IMR-90 (cell line): ENCODE results near the gene NPLOC4. TPM values are rescaled to one million over a fixed set of nuclear protein-coding genes. Genes with fewer than 3 reads are reported as not detected.

Source experiments
- ATAC-seq: fragments of 200-7000 bp; cut with Tn5 transposase; 2 replicates; pipeline ENCODE4 v1.9.1; 2020; ENCODE audit warnings: low read depth, mild to moderate bottlenecking, moderate library complexity
- BruUV-seq: library from RNA; stranded (reverse); fragments of 400-500 nt; replicated peaks from 2 replicates; lab custom pipeline; 2021; lab: Mats Ljungman, UMichigan
- CTCF ChIA-PET: fragments of 300-600 bp; formaldehyde crosslinking; extraction: SDS; loops from one replicate; lab custom pipeline; 2021; ENCODE audit warnings: antibody characterized with exemption; lab: Yijun Ruan, JAX
- POLR2A ChIA-PET: fragments of 300-600 bp; sonication (Branson Sonifier 250); formaldehyde crosslinking; loops from one replicate; lab custom pipeline; 2022; ENCODE audit warnings: antibody characterized with exemption; ENCODE audit not compliant: unreplicated experiment; lab: Charles Lee
- DNase-seq: peaks from one replicate; pipeline ENCODE4 v3.0.0; 2013
- H2AFZ ChIP-seq: replicated peaks from 2 replicates; pipeline ENCODE3; 2013; ENCODE audit warnings: low read length, mild to moderate bottlenecking; ENCODE audit not compliant: poor library complexity
- H2AK5ac ChIP-seq: 2 replicates; pipeline ENCODE4 v1.6.1; 2013; ENCODE audit warnings: low read depth, low read length, inconsistent platforms
- H2AK9ac ChIP-seq: replicated peaks from 2 replicates; pipeline ENCODE3; 2013; ENCODE audit warnings: mild to moderate bottlenecking, low read depth, low read length, moderate library complexity; ENCODE audit not compliant: poor library complexity
- H2BK120ac ChIP-seq: 2 replicates; pipeline ENCODE4 v1.6.1; 2013; ENCODE audit warnings: low read depth, low read length, inconsistent platforms
- H2BK15ac ChIP-seq: 3 replicates; pipeline ENCODE4 v1.6.1; 2013; ENCODE audit warnings: low read depth, low read length, inconsistent platforms
- H2BK20ac ChIP-seq: 2 replicates; pipeline ENCODE4 v1.6.1; 2013; ENCODE audit warnings: low read depth, mild to moderate bottlenecking, inconsistent platforms, low read length, moderate library complexity
- H2BK5ac ChIP-seq: 2 replicates; pipeline ENCODE4 v1.6.1; 2013; ENCODE audit warnings: mild to moderate bottlenecking, low read depth, low read length, inconsistent platforms; ENCODE audit not compliant: poor library complexity, severe bottlenecking
- H3K14ac ChIP-seq: replicated peaks from 2 replicates; pipeline ENCODE4 v1.6.1; 2013; ENCODE audit warnings: low read depth, low read length, inconsistent platforms
- H3K18ac ChIP-seq: 2 replicates; pipeline ENCODE4 v1.6.1; 2013; ENCODE audit warnings: low read depth, low read length, control low read depth
- H3K23ac ChIP-seq: 2 replicates; pipeline ENCODE4 v1.6.1; 2013; ENCODE audit warnings: low read depth, low read length, inconsistent platforms
- H3K27ac ChIP-seq: 2 replicates; pipeline ENCODE4 v1.5.1; 2013; ENCODE audit warnings: mild to moderate bottlenecking, control low read depth, low read length; ENCODE audit not compliant: insufficient read depth
- H3K27me3 ChIP-seq: 2 replicates; pipeline ENCODE4 v1.6.1; 2013; ENCODE audit warnings: low read length; ENCODE audit not compliant: control insufficient read depth, insufficient read depth
- H3K36me3 ChIP-seq: 2 replicates; pipeline ENCODE4 v1.6.1; 2013; ENCODE audit warnings: low read length, mixed read lengths; ENCODE audit not compliant: control insufficient read depth, insufficient read depth
- H3K4ac ChIP-seq: 2 replicates; pipeline ENCODE4 v1.6.1; 2013; ENCODE audit warnings: low read depth, low read length, inconsistent platforms
- H3K4me1 ChIP-seq: 2 replicates; pipeline ENCODE4 v1.6.1; 2013; ENCODE audit warnings: low read length, mixed read lengths; ENCODE audit not compliant: control insufficient read depth, insufficient read depth
- H3K4me2 ChIP-seq: 2 replicates; pipeline ENCODE4 v1.6.1; 2013; ENCODE audit warnings: low read depth, mild to moderate bottlenecking, control low read depth, low read length, moderate library complexity
- H3K4me3 ChIP-seq: 2 replicates; pipeline ENCODE4 v1.5.1; 2013; ENCODE audit warnings: low read depth, mild to moderate bottlenecking, control low read depth, low read length, moderate library complexity; ENCODE audit not compliant: insufficient read depth
- H3K56ac ChIP-seq: 2 replicates; pipeline ENCODE4 v1.6.1; 2013; ENCODE audit warnings: low read length, inconsistent platforms; ENCODE audit not compliant: insufficient read depth; ENCODE audit errors: extremely low read depth
- H3K79me1 ChIP-seq, 2 experiments: 2 replicates each; pipeline ENCODE4 v1.6.1; 2013; ENCODE audit warnings: low read length in 2 of 2, inconsistent platforms in 1 of 2, low read depth in 1 of 2
- H3K9ac ChIP-seq: 2 replicates; pipeline ENCODE4 v1.6.1; 2013; ENCODE audit warnings: low read depth, low read length, control low read depth
- H3K9me1 ChIP-seq: 2 replicates; pipeline ENCODE4 v1.6.1; 2013; ENCODE audit warnings: low read length, inconsistent platforms; ENCODE audit not compliant: insufficient read depth
- H3K9me3 ChIP-seq: 2 replicates; pipeline ENCODE4 v1.6.1; 2013; ENCODE audit warnings: low read length; ENCODE audit not compliant: control insufficient read depth, insufficient read depth
- H4K20me1 ChIP-seq: 2 replicates; pipeline ENCODE4 v1.6.1; 2013; ENCODE audit warnings: low read length, inconsistent platforms; ENCODE audit not compliant: insufficient read depth
- H4K5ac ChIP-seq: 2 replicates; pipeline ENCODE4 v1.6.1; 2013; ENCODE audit warnings: mild to moderate bottlenecking, low read depth, low read length, control low read depth
- H4K8ac ChIP-seq, 2 experiments: 2 replicates each; pipeline ENCODE4 v1.6.1; 2013; ENCODE audit warnings: low read depth in 2 of 2, low read length in 2 of 2, control low read depth in 1 of 2, inconsistent platforms in 1 of 2
- H4K91ac ChIP-seq: 2 replicates; pipeline ENCODE4 v1.6.1; 2013; ENCODE audit warnings: low read depth, low read length, inconsistent platforms; ENCODE audit not compliant: insufficient read depth
- CHD1 ChIP-seq: IDR thresholded peaks from 2 replicates; pipeline ENCODE4 v1.6.1; 2012; ENCODE audit warnings: low read depth, low read length, improper control_type of control experiment
- RCOR1 ChIP-seq: IDR thresholded peaks from 2 replicates; pipeline ENCODE4 v1.6.1; 2012; ENCODE audit warnings: mild to moderate bottlenecking, low read length, improper control_type of control experiment; ENCODE audit not compliant: insufficient replicate concordance
- WGBS, 2 experiments: methylation state at CpG; one replicate each; pipeline versions ENCODE4 v1.1.5 to v1.1.7; 2013; ENCODE audit warnings: missing lambda C conversion rate in 2 of 2; ENCODE audit not compliant: insufficient read length in 1 of 2; ENCODE audit errors: extremely low coverage in 2 of 2; 5-methylcytosine and 5-hydroxymethylcytosine counted together
- dilution Hi-C: fragments of 300-500 bp; cut with HindIII; formaldehyde crosslinking; loops from one replicate; pipeline ENCODE4 v1.14.3; 2018; ENCODE audit warnings: low sequenced_read_pairs; ENCODE audit not compliant: unreplicated experiment
- in situ Hi-C: fragments of 300-500 bp; cut with MboI; formaldehyde crosslinking; loops from 3 replicates; pipeline ENCODE4 v1.14.3; 2019; ENCODE audit warnings: low sequenced_read_pairs, inconsistent platforms, mixed read lengths
- intact Hi-C: fragments of 100-400 bp; cut with micrococcal nuclease; formaldehyde crosslinking; loops from 2 replicates; pipeline ENCODE4 v1.10.0; 2022
- polyA plus RNA-seq, 3 experiments: library from polyadenylated mRNA; depleted of rRNA; stranded (reverse); fragments of >200 nt; gene quantifications; 2 replicates each; pipeline ENCODE4 v1.2.3, GENCODE V29; 2012; ENCODE audit warnings: low replicate concordance in 1 of 3
- total RNA-seq: library from RNA; depleted of rRNA; stranded (reverse); fragments of >200 nt; gene quantifications from 2 replicates; pipeline ENCODE4 v1.2.3, GENCODE V29; 2012
- TF ChIP-seq, protein P1 (sequence below): fragments of 150-350 bp; IDR thresholded peaks from 2 replicates; pipeline ENCODE4 v1.6.1; 2017; ENCODE audit warnings: mild to moderate bottlenecking, antibody characterized with exemption, low read length, low read depth

The NPLOC4 gene
- total and polyA plus RNA-seq, 2 of the 4 experiments (the other 2 are of a cell fraction) = 70.4 to 78.3 TPM

DNA sequence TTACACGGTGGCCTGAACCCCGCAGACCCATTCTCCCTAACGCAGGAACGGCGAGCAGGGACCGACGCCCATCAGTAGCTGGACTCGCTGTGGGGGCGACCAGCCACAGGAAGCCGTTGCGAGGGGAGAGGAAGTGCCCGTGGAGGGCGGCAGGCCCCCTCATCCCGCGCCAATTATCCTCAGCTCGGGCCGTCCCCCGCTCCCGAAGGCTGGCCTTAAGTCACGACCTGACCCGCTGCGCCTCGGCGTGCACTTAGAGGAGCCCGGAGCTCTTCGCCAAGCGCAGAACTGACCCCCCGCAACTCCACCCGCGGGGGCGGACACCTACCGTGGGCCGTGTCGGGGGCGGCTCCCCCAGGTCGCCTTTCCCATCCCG, 46.3 kb upstream of the NPLOC4 start:
- Histone ChIP-seq H3K23ac (peak overlapping the region; percentile 45; the same call in 1 of the 2 replicates), H2BK20ac (no peak overlapping the region), H3K4me2 (peak overlapping the region; percentile 95), H4K5ac (peak overlapping the region; percentile 5), H3K27ac (peak overlapping the region; percentile 68), H2BK5ac (peak overlapping the region; percentile 43), H3K4me1 (peaks cover 10% of the 10 kb centered on the region), H3K9me1 (peaks cover 6% of the 10 kb centered on the region; the same call in 1 of the 2 replicates), H3K9me3 (no peaks in the 10 kb centered on the region), H2BK15ac (no peak overlapping the region), H4K8ac (peak overlapping the region; percentile 77 to 80), H3K14ac (peak overlapping the region; percentile 48), H2AFZ (peak overlapping the region; percentile 87), H3K18ac (peak overlapping the region; percentile 11; the same call in 1 of the 2 replicates), H3K9ac (peak overlapping the region; percentile 89), H3K4me3 (peak overlapping the region; percentile 68), H4K20me1 (peaks cover 43% of the 10 kb centered on the region), H3K56ac (peak overlapping the region; percentile 24; the same call in 1 of the 2 replicates), H4K91ac (peak overlapping the region; percentile 47), H2BK120ac (0 out of 2 replicates have a peak overlapping the region, but pooled peaks have one; percentile 5), H2AK5ac (peak overlapping the region; percentile 90), H3K36me3 (peaks cover 29% of the 10 kb centered on the region), H3K4ac (peak overlapping the region; percentile 81), H2AK9ac (peak overlapping the region; percentile 97), H3K27me3 (no peaks in the 10 kb centered on the region), H3K79me1 (peaks cover 23 to 80% of the 10 kb centered on the region in 2 experiments; a peak in 3 of 4 replicates)
- ChIA-PET CTCF (no interaction called here), POLR2A (no interaction called here)
- in situ Hi-C loops = no loop called here
- DNase-seq = peak; percentile 5
- dilution Hi-C loops = no loop called here
- 0% methylated on average over 13 of the region's 37 CpGs; no CpG with 5 or more reads in 1 of the 2 experiments for WGBS, 2 experiments
- BruUV-seq = no TSS peak
- intact Hi-C loops = no loop called here
- TF ChIP-seq, protein P1, sequence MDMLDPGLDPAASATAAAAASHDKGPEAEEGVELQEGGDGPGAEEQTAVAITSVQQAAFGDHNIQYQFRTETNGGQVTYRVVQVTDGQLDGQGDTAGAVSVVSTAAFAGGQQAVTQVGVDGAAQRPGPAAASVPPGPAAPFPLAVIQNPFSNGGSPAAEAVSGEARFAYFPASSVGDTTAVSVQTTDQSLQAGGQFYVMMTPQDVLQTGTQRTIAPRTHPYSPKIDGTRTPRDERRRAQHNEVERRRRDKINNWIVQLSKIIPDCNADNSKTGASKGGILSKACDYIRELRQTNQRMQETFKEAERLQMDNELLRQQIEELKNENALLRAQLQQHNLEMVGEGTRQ = no peak
- TF ChIP-seq CHD1 (no peak), RCOR1 (no peak)
- ATAC-seq = peak; percentile 6
